ENCODE data around the gene NNAT.

DNA sequence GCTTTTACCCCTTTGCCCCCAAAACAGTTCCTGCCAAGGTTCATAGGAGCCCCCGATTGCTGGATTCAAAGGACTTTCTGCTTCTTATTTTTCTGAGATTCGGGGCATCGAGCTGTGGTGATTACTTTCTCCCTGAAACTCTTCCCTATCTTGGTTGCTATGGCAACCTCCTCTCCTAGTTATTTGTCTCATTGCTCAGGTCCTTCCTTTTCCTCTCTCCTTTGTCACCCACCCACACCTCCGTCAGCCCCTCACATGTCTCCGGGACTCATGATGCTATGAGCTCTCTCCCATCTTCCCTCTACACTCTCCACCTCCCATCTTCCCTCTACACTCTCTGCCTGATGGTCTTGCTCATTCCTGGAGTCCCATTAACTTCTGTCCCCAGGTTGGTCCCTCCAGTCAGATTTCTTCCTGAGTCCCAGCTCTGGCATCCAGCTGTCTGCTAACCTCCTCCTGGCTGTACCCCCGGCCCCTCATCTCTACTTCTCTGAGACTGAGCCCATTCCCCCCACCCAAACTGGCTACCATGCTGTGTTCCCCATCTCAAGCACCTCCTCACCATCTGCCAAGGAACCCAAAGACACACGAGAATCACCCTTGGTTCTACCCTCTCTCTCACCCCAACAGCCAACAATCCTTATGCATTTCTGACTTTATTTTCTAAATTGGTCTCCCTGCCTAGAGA lies 30.2 kb upstream of the NNAT start:
- TF ChIP-seq, protein P1, sequence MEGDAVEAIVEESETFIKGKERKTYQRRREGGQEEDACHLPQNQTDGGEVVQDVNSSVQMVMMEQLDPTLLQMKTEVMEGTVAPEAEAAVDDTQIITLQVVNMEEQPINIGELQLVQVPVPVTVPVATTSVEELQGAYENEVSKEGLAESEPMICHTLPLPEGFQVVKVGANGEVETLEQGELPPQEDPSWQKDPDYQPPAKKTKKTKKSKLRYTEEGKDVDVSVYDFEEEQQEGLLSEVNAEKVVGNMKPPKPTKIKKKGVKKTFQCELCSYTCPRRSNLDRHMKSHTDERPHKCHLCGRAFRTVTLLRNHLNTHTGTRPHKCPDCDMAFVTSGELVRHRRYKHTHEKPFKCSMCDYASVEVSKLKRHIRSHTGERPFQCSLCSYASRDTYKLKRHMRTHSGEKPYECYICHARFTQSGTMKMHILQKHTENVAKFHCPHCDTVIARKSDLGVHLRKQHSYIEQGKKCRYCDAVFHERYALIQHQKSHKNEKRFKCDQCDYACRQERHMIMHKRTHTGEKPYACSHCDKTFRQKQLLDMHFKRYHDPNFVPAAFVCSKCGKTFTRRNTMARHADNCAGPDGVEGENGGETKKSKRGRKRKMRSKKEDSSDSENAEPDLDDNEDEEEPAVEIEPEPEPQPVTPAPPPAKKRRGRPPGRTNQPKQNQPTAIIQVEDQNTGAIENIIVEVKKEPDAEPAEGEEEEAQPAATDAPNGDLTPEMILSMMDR (conservative IDR thresholded peaks at IDR 0.05): no peak
- TF ChIP-seq ZFX (IDR thresholded peaks at IDR 0.05): no peak
